EH (cell line): ENCODE data around the gene PLAC8L1.
A peak's percentile ranks its signal among the peaks of the same experiment; 100 is the strongest.

Experiments
- DNase-seq: peaks from one replicate; pipeline ENCODE4 v3.0.0-alpha.2; 2015; ENCODE audit warnings: low read depth

PLAC8L1 gene

GRCh38 chr5:146042628-146043279 lies 62.6 kb downstream of the PLAC8L1 start:
- DNase-seq = peak; percentile 73

- DNase-seq = peak; percentile 14
Observed at GRCh38 chr5:146041180-146041789, 64.1 kb downstream of the PLAC8L1 start.

- DNase-seq = no peak
Observed at GRCh38 chr5:146040527-146040926, 64.8 kb downstream of the PLAC8L1 start.

GRCh38 chr5:146039420-146039819 lies 66.0 kb downstream of the PLAC8L1 start:
- DNase-seq = no peak

- DNase-seq = no peak
Observed at GRCh38 chr5:146034605-146035004, 70.8 kb downstream of the PLAC8L1 start.
